HEK293T (cell line): ENCODE results near the gene MOGAT3.

Experiments used
- CTCF ChIA-PET: fragments of 350-600 bp; formaldehyde crosslinking; extraction: SDS; loops from one replicate; lab custom pipeline; 2021; ENCODE audit warnings: antibody characterized with exemption, inconsistent platforms; lab: Yijun Ruan, JAX
- POLR2A ChIA-PET: fragments of 350-600 bp; formaldehyde crosslinking; extraction: SDS; loops from one replicate; lab custom pipeline; 2020; ENCODE audit warnings: antibody characterized with exemption, inconsistent platforms; lab: Yijun Ruan, JAX
- DNase-seq: peaks from one replicate; pipeline ENCODE4 v3.0.0; 2012; ENCODE audit warnings: mixed read lengths; ENCODE audit errors: extremely low spot score
- ARNT ChIP-seq: fragments of 450-650 bp; IDR thresholded peaks from 2 replicates; pipeline ENCODE4 v1.6.1; 2017; ENCODE audit warnings: mild to moderate bottlenecking
- BHLHE40 ChIP-seq: fragments of 450-650 bp; IDR thresholded peaks from 2 replicates; pipeline ENCODE4 v1.6.1; 2016; ENCODE audit warnings: mild to moderate bottlenecking, moderate library complexity, borderline replicate concordance
- CTBP1 ChIP-seq: fragments of 450-650 bp; IDR thresholded peaks from 2 replicates; pipeline ENCODE4 v1.6.1; 2016; ENCODE audit warnings: borderline replicate concordance
- ELF4 ChIP-seq: fragments of 450-650 bp; IDR thresholded peaks from 2 replicates; pipeline ENCODE4 v1.6.1; 2017; ENCODE audit warnings: antibody characterized with exemption
- FOXA1 ChIP-seq: fragments of 450-650 bp; IDR thresholded peaks from 2 replicates; pipeline ENCODE4 v1.6.1; 2016; ENCODE audit warnings: mild to moderate bottlenecking
- FOXK2 ChIP-seq: fragments of 450-650 bp; IDR thresholded peaks from 2 replicates; pipeline ENCODE4 v1.6.1; 2016; ENCODE audit warnings: mild to moderate bottlenecking
- FOXM1 ChIP-seq: fragments of 450-650 bp; IDR thresholded peaks from 2 replicates; pipeline ENCODE4 v1.6.1; 2017; ENCODE audit warnings: mild to moderate bottlenecking, borderline replicate concordance
- HDGF ChIP-seq: fragments of 450-650 bp; IDR thresholded peaks from 2 replicates; pipeline ENCODE4 v1.6.1; 2017; ENCODE audit warnings: antibody characterized with exemption, borderline replicate concordance
- L3MBTL2 ChIP-seq: fragments of 450-650 bp; conservative IDR thresholded peaks from 2 replicates; pipeline ENCODE4 v1.6.1; 2016; ENCODE audit warnings: mild to moderate bottlenecking
- LEF1 ChIP-seq: fragments of 450-650 bp; IDR thresholded peaks from 2 replicates; pipeline ENCODE4 v1.6.1; 2017; ENCODE audit warnings: mild to moderate bottlenecking, borderline replicate concordance
- NFRKB ChIP-seq: fragments of 450-650 bp; IDR thresholded peaks from 2 replicates; pipeline ENCODE4 v1.6.1; 2016; ENCODE audit warnings: mild to moderate bottlenecking, moderate library complexity
- SP1 ChIP-seq: fragments of 450-650 bp; IDR thresholded peaks from 2 replicates; pipeline ENCODE4 v1.6.1; 2017
- SUZ12 ChIP-seq: fragments of 450-650 bp; IDR thresholded peaks from 2 replicates; pipeline ENCODE4 v1.6.1; 2016; ENCODE audit warnings: mild to moderate bottlenecking
- TARDBP ChIP-seq: fragments of 450-650 bp; IDR thresholded peaks from 2 replicates; pipeline ENCODE4 v1.6.1; 2016
- ZNF384 ChIP-seq: fragments of 450-650 bp; IDR thresholded peaks from 2 replicates; pipeline ENCODE4 v1.6.1; 2016
- TF ChIP-seq, protein P1 (sequence below): fragments of 450-650 bp; IDR thresholded peaks from 2 replicates; pipeline ENCODE4 v1.6.1; 2016

Gene MOGAT3, protein sequence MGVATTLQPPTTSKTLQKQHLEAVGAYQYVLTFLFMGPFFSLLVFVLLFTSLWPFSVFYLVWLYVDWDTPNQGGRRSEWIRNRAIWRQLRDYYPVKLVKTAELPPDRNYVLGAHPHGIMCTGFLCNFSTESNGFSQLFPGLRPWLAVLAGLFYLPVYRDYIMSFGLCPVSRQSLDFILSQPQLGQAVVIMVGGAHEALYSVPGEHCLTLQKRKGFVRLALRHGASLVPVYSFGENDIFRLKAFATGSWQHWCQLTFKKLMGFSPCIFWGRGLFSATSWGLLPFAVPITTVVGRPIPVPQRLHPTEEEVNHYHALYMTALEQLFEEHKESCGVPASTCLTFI

DNA sequence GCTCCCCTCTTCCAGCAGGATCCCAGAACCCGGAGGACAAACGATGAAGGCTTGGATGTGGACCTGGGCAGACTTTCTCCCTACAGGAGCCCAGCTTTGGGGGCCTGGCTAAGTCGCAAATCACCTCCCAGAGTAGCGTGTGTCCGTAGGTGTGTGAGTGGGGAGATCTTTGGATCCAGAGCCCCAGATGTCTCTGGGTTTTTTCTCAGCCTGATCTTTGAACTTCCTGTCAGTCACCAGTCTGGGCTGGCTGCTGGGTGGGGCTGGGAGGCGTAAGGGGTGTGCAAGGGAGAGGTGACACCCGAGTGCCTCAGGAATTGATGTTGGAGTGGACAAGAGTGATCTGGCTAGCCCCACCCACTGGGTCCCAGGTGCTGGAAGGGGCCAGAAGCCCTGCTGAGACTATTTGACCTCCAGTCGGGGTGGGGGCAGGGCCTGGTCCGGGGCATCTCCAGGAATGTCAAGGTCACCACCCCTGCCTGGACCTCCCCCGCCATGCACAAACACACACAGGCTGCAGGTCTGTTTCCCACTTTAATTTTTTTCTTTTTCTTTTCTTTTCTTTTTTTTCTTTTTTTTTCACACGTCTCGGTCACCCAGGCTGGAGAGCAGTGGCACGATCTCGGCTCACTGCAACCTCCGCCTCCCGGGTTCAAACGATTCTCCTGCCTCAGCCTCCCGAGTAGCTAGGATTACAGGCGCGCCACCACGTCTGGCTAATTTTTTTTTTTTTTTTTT is at the start of gene MOGAT3:
Gene MOGAT3, minus strand, starts transcription at position 175 of the 738 bp plus-strand sequence. CDS start 182 bp downstream, outside the sequence.
- TF ChIP-seq TARDBP (no peak), BHLHE40 (no peak), FOXM1 (no peak), HDGF (no peak), LEF1 (no peak), FOXK2 (no peak), FOXA1 (no peak), L3MBTL2 (no peak), ZNF384 (no peak), ARNT (no peak), ELF4 (no peak), NFRKB (no peak), SUZ12 (no peak)
- TF ChIP-seq, protein P1, sequence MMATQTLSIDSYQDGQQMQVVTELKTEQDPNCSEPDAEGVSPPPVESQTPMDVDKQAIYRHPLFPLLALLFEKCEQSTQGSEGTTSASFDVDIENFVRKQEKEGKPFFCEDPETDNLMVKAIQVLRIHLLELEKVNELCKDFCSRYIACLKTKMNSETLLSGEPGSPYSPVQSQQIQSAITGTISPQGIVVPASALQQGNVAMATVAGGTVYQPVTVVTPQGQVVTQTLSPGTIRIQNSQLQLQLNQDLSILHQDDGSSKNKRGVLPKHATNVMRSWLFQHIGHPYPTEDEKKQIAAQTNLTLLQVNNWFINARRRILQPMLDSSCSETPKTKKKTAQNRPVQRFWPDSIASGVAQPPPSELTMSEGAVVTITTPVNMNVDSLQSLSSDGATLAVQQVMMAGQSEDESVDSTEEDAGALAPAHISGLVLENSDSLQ, result no peak
- DNase-seq, result no peak
- CTCF ChIA-PET, result interaction anchor here (2.0 kb wide), 1 partner anchor 57 kb away, joined by 5 read pairs; no protein-coding TSS in a partner anchor
- POLR2A ChIA-PET, result interaction anchor here (0.6 to 0.9 kb wide), 2 partner anchors 17 to 19 kb away, joined by 3 read pairs; partner anchors contain the start of genes PLOD3 and ZNHIT1

DNA sequence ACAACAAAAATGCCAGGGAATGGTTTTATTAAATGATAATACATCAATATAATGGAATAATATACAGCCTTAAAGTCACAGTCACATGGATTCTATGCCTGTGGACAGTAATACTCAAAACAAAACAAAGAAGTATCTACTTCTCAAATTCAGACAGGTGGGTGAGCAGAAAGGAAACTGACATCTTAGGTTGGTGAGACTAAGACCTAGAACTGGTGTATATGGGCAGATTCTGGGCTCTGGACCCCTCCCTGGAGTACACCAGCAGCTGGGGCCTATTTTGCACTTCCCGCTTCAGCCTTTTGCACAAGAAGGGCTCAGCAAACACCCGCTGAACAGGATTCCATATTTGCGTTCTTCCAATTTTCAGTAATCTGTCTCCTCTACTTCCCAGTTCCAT is 49.5 kb upstream of the MOGAT3 start:
- POLR2A ChIA-PET, result no interaction called here
- TF ChIP-seq NFRKB (no peak), ZNF384 (no peak), L3MBTL2 (no peak), ARNT (no peak), SP1 (no peak), HDGF (no peak), FOXK2 (no peak), FOXA1 (no peak), FOXM1 (no peak), SUZ12 (no peak), LEF1 (no peak), BHLHE40 (no peak), ELF4 (no peak), CTBP1 (no peak), TARDBP (no peak)
- TF ChIP-seq, protein P1, result no peak
- DNase-seq, result no peak
- CTCF ChIA-PET, result no interaction called here

DNA sequence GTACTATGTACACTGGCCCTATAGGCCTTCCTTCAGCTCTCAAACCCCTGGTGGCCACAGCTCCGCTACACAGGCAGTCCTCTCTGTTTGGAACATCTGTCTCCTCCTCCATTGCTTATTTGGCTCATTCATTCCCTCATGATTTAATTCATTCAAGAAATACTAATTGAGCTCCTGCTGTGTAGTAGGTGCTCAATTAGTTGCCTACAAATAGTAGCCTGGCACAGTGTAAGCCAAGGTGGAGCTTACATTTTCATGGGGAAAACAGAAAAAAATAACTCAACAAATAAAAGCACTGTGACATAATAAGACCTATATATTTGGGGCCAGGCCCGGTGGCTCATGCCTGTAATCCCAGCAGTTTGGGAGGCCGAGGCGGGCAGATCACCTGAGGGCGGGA is 47.4 kb upstream of the MOGAT3 start:
- no peak for TF ChIP-seq ZNF384
- no peak for TF ChIP-seq L3MBTL2
- TF ChIP-seq HDGF, result no peak
- no peak for TF ChIP-seq TARDBP
- no peak for TF ChIP-seq SP1
- no peak for TF ChIP-seq SUZ12
- POLR2A ChIA-PET, result no interaction called here
- CTCF ChIA-PET, result no interaction called here
- DNase-seq, result no peak

DNA sequence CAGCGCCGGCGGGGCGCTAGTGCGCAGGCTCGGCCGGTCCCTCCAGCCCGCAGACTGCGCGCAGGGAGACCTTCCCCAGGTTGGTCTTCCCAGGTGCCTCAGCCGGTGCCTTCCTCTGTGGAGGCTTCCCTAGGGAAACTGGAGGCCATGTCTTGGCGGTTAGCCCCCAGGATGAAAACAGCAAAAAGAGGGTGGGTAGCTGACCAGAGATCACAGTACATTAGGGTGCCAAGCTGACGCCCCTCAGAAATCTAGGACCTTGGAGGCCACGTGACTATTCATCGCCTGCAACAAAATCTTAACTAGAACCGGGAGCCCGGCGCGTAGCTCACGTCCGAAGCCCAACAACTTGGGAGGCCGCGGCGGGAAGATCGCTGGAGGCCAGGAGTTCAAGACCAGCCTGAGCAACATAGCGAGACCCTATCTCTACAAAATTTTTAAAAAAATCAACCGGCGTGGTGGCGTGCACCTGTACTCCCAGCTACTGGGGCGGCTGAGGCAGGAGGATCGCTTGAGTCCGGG is 44.4 kb upstream of the MOGAT3 start:
- ChIA-PET POLR2A (interaction anchor here (0.7 to 4.5 kb wide), 7 partner anchors 9 to 107 kb away, joined by 4 to 38 read pairs (median 7); partner anchors contain the start of genes PLOD3 and ZNHIT1), CTCF (interaction anchor here (0.7 to 2.5 kb wide), 4 partner anchors 20 to 101 kb away, joined by 3 to 12 read pairs (median 8); no protein-coding TSS in a partner anchor)
- DNase-seq, result peak; percentile 93
- TF ChIP-seq FOXK2, result no peak
- no peak for TF ChIP-seq FOXA1
- TF ChIP-seq ZNF384, result no peak
- no peak for TF ChIP-seq SUZ12
- TF ChIP-seq TARDBP, result no peak
- TF ChIP-seq FOXM1, result no peak
- TF ChIP-seq L3MBTL2, result no peak; the same call in 1 of the 2 replicates
- no peak for TF ChIP-seq NFRKB
- TF ChIP-seq ARNT, result no peak
- no peak for TF ChIP-seq BHLHE40
- TF ChIP-seq HDGF, result no peak
- TF ChIP-seq ELF4, result no peak; the same call in 1 of the 2 replicates
- TF ChIP-seq, protein P1, result no peak
- no peak for TF ChIP-seq SP1
